ENCODE measurements around the gene NTHL1. TPM values are rescaled to one million over a fixed set of nuclear protein-coding genes. Genes with fewer than 3 reads are reported as not detected.

The NTHL1 gene
- total RNA-seq, 1 donor from 2014 or later, result 32.3 TPM

DNA sequence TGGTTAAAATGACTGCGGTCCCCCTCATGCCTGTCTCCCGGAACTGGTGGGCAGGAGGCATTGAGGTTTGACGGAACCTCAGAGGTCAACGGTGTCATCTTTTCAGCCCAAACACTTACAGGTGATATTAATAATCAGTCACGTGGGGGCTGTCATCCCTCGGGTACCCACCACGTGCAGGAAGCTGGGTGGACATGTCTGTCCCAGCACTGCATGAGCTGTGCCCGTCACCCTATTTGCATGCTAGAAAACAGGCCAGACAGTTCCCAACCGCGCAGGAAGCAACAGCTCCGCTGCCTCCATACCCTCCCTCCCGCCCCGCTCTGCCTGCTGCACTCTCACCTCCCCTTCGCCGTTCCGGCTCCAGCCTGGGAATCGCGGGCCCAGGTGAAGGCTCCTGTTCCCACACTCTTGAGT, 56.5 kb downstream of the NTHL1 start:
- DNase-seq, result no peak

DNA sequence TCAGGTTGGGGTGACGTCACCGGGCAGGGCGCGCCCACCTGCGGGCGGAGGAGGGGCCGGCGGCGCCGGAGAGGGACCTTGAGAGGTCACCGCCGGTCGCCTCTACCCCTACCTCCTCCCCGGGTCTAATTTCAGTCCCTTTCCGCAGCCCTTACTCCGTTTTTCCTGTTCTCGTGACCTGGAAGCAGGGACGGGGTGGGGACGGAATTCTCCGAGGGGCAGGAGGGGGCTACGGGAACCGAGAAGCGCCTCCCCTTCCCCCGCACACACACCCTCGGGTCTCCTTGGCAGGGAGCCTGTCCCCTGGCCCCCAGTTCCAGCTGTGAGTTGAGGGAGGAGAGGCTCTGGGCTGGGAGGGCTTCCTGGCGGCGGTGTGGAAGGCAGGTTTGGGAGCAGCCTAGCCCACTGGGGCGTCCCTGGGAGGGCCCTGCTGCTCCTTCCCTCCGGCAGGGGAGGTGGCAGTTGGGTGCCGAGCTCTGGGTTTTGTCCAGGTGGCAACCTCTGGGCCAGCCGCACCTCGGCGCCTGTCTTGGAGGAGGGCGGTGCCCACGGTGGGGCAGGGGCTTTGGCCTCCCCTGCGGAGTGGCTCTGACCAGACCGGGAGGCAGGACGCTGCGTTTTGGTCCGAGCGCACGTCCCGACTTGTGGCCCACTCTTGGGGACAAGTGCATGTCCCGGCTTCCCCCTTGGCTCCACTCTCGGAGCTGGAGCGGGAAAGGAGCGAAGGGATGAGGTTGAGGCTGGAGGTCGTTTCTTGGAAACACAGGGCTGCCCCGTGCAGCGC, 57.1 kb downstream of the NTHL1 start:
- DNase-seq, result no peak

DNA sequence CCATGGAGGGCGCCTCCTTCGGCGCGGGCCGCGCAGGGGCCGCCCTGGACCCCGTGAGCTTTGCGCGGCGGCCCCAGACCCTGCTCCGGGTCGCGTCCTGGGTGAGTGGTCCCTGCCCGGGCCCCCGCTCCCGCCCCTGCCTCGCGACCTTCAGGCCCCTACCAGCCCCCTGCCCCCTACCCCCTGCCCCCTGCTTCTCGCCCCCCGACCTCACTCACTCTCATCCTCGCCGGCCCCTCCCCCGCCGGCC, 57.6 kb downstream of the NTHL1 start:
- no peak for DNase-seq

Other genes starting within 250 kb of the NTHL1 start
- 76.5 and 89.2 TPM in 2 replicates for gene HAGH, start 221.0 kb downstream of the NTHL1 start, total RNA-seq
- 79.7 and 82.4 TPM in 2 replicates for gene FAHD1, start 220.6 kb downstream of the NTHL1 start, total RNA-seq
- gene MEIOB, start 175.7 kb downstream of the NTHL1 start, total RNA-seq, result not detected in 2 replicates
- gene HS3ST6, start 129.4 kb downstream of the NTHL1 start, total RNA-seq, result not detected in 2 replicates
- 6.6 and 8.1 TPM in 2 replicates for gene MSRB1, start 104.6 kb downstream of the NTHL1 start, total RNA-seq
- gene RPL3L, start 93.1 kb downstream of the NTHL1 start, total RNA-seq, result not detected in 2 replicates
- gene NDUFB10, start 88.3 kb downstream of the NTHL1 start, total RNA-seq, result 107 and 149 TPM in 2 replicates
- 1,669 and 1,784 TPM in 2 replicates for gene RPS2, start 83.0 kb downstream of the NTHL1 start, total RNA-seq
- not detected in 2 replicates for gene RNF151, start 81.0 kb downstream of the NTHL1 start, total RNA-seq
- 46.1 and 71.8 TPM in 2 replicates for gene TBL3, start 75.8 kb downstream of the NTHL1 start, total RNA-seq
- gene NOXO1, start 66.4 kb downstream of the NTHL1 start, total RNA-seq, result 0.34 TPM in 1 of 2 replicates, not detected in the other
- gene GFER, start 63.6 kb downstream of the NTHL1 start, total RNA-seq, result 9.0 and 13.4 TPM in 2 replicates
- gene SYNGR3, start 57.9 kb downstream of the NTHL1 start, total RNA-seq, result 1.6 and 2.4 TPM in 2 replicates
- 19.1 and 28.2 TPM in 2 replicates for gene ZNF598, start 38.0 kb downstream of the NTHL1 start, total RNA-seq
- gene NPW, start 28.0 kb downstream of the NTHL1 start, total RNA-seq, result 0.17 and 1.2 TPM in 2 replicates
- gene NHERF2, start 20.9 kb downstream of the NTHL1 start, total RNA-seq, result 33.5 and 79.6 TPM in 2 replicates
- gene TSC2, start 151 bp upstream of the NTHL1 start, total RNA-seq, result 40.8 and 59.3 TPM in 2 replicates
- 55.6 and 77.1 TPM in 2 replicates for gene PKD1, start 88.1 kb upstream of the NTHL1 start, total RNA-seq
- gene RAB26, start 100.8 kb upstream of the NTHL1 start, total RNA-seq, result 0.34 and 0.84 TPM in 2 replicates
- gene TRAF7, start 107.9 kb upstream of the NTHL1 start, total RNA-seq, result 110 and 171 TPM in 2 replicates
- 0.05 and 0.17 TPM in 2 replicates for gene CASKIN1, start 148.8 kb upstream of the NTHL1 start, total RNA-seq
- 16.0 and 25.6 TPM in 2 replicates for gene MLST8, start 157.6 kb upstream of the NTHL1 start, total RNA-seq
- 1.3 and 4.4 TPM in 2 replicates for gene BRICD5, start 163.0 kb upstream of the NTHL1 start, total RNA-seq
- gene PGP, start 167.0 kb upstream of the NTHL1 start, total RNA-seq, result 18.4 and 20.2 TPM in 2 replicates
- gene E4F1, start 175.8 kb upstream of the NTHL1 start, total RNA-seq, result 34.4 and 37.1 TPM in 2 replicates
- 0.51 and 0.56 TPM in 2 replicates for gene DNASE1L2, start 188.6 kb upstream of the NTHL1 start, total RNA-seq
- gene ECI1, start 203.8 kb upstream of the NTHL1 start, total RNA-seq, result 32.3 and 37.8 TPM in 2 replicates
- gene RNPS1, start 220.3 kb upstream of the NTHL1 start, total RNA-seq, result 61.8 and 85.0 TPM in 2 replicates